Spleen (tissue), 7 donors: ENCODE results near the gene SAFB.
"Not testable (repeated sequence)": the region's sequence is repeated elsewhere in the genome, so short reads cannot be mapped to it uniquely, and the experiment has no call there.

Source experiments
- CTCF ChIP-seq, 11 experiments: fragments of 200-600 bp in 7 of 11; fragments of 450-650 bp in 4 of 11; sonication (generic) in 4 of 11; IDR thresholded peaks in 8 of 11; conservative IDR thresholded peaks in 3 of 11; 1 replicate in 7 of 11; 2 replicates in 4 of 11; pipeline versions ENCODE4 v1.4.0 to v1.8.0; 2016 to 2021; ENCODE audit warnings: antibody characterized with exemption in 11 of 11, inconsistent platforms in 4 of 11, mild to moderate bottlenecking in 1 of 11
- POLR2A ChIP-seq, 3 donors: fragments of 450-650 bp; IDR thresholded peaks; one replicate each; pipeline ENCODE4 v1.5.1; 2017; ENCODE audit warnings: antibody characterized with exemption in 3 of 3, mild to moderate bottlenecking in 1 of 3
- donor health status: DM: no; HTN: no; CAD: no; lungs with moderate emphysema.
- donor health status: DM: no; HTN: no; CAD: no.
- donor health status: DM: no; HTN: no; CAD: no.

- TF ChIP-seq CTCF (IDR thresholded peaks at IDR 0.05 in 8 of 11, conservative IDR thresholded peaks at IDR 0.05 in 3 of 11); POLR2A (IDR thresholded peaks at IDR 0.05): not testable (repeated sequence)
These were observed 79.1 kb downstream of the SAFB start for GRCh38 chr19:5702053-5702410.
